Measurements from ENCODE around the gene ARG2.

The ARG2 gene

GRCh38 chr14:67602995-67603545, 16.6 kb upstream of the ARG2 start:
- H3F3A ChIP-seq (ENCODE audit: control insufficient read depth, insufficient read depth): no peaks in the 10 kb centered on the region
- H3K4me2 ChIP-seq (ENCODE audit: low read length): peak overlapping the region; percentile 44
- no peaks in the 10 kb centered on the region for H3K27me3 ChIP-seq (ENCODE audit: control insufficient read depth, low read length)
- peaks cover 32% of the 10 kb centered on the region for H3K4me1 ChIP-seq (ENCODE audit: control insufficient read depth, low read length)
- peaks cover 17% of the 10 kb centered on the region for H3K79me2 ChIP-seq (ENCODE audit: control insufficient read depth, low read length)
- no peaks in the 10 kb centered on the region for H3K36me3 ChIP-seq (ENCODE audit: control insufficient read depth, low read length)
- TF ChIP-seq EZH2phosphoT487 (IDR thresholded peaks at IDR 0.05; ENCODE audit: borderline replicate concordance, low read length) (no peak), CTCF (IDR thresholded peaks at IDR 0.05; ENCODE audit: low read depth, low read length, poor library complexity, severe bottlenecking) (no peak)
- no peak overlapping the region for H3K27ac ChIP-seq (ENCODE audit: low read depth, low read length)
- H3K9me2 ChIP-seq (replicated peaks; ENCODE audit: control insufficient read depth, low read length): no peaks in the 10 kb centered on the region
- H3K9me3 ChIP-seq (ENCODE audit: control insufficient read depth, insufficient read depth, low read length): no peaks in the 10 kb centered on the region
- no peak overlapping the region; the same call in 1 of the 2 replicates for H3K4me3 ChIP-seq (ENCODE audit: low read length)
- no peaks in the 10 kb centered on the region for H4K20me1 ChIP-seq (ENCODE audit: control insufficient read depth, insufficient read depth, low read depth, low read length)

- no peak for TF ChIP-seq EZH2phosphoT487 (IDR thresholded peaks at IDR 0.05; ENCODE audit: borderline replicate concordance, low read length)
- no peak for TF ChIP-seq CTCF (IDR thresholded peaks at IDR 0.05; ENCODE audit: low read depth, low read length, poor library complexity, severe bottlenecking)
- Histone ChIP-seq H3K9me2 (replicated peaks; ENCODE audit: control insufficient read depth, low read length) (no peaks in the 10 kb centered on the region), H3F3A (ENCODE audit: control insufficient read depth, insufficient read depth) (no peaks in the 10 kb centered on the region), H3K4me2 (ENCODE audit: low read length) (no peak overlapping the region), H3K36me3 (ENCODE audit: control insufficient read depth, low read length) (no peaks in the 10 kb centered on the region), H3K27ac (ENCODE audit: low read depth, low read length) (no peak overlapping the region), H3K9me3 (ENCODE audit: control insufficient read depth, insufficient read depth, low read length) (no peaks in the 10 kb centered on the region), H3K4me3 (ENCODE audit: low read length) (no peak overlapping the region), H3K27me3 (ENCODE audit: control insufficient read depth, low read length) (peaks cover 5% of the 10 kb centered on the region; the same call in 1 of the 2 replicates), H3K79me2 (ENCODE audit: control insufficient read depth, low read length) (no peaks in the 10 kb centered on the region), H3K4me1 (ENCODE audit: control insufficient read depth, low read length) (peaks cover 8% of the 10 kb centered on the region), H4K20me1 (ENCODE audit: control insufficient read depth, insufficient read depth, low read depth, low read length) (no peaks in the 10 kb centered on the region)
These were observed 12.1 kb upstream of the ARG2 start for GRCh38 chr14:67607646-67608045.

- H3K4me1 ChIP-seq (ENCODE audit: control insufficient read depth, low read length): no peaks in the 10 kb centered on the region
- H3K79me2 ChIP-seq (ENCODE audit: control insufficient read depth, low read length): no peaks in the 10 kb centered on the region
- no peaks in the 10 kb centered on the region for H3F3A ChIP-seq (ENCODE audit: control insufficient read depth, insufficient read depth)
- no peak overlapping the region for H3K4me2 ChIP-seq (ENCODE audit: low read length)
- no peaks in the 10 kb centered on the region for H4K20me1 ChIP-seq (ENCODE audit: control insufficient read depth, insufficient read depth, low read depth, low read length)
- TF ChIP-seq EZH2phosphoT487 (IDR thresholded peaks at IDR 0.05; ENCODE audit: borderline replicate concordance, low read length): no peak
- no peak for TF ChIP-seq CTCF (IDR thresholded peaks at IDR 0.05; ENCODE audit: low read depth, low read length, poor library complexity, severe bottlenecking)
- no peaks in the 10 kb centered on the region for H3K9me2 ChIP-seq (replicated peaks; ENCODE audit: control insufficient read depth, low read length)
- H3K27me3 ChIP-seq (ENCODE audit: control insufficient read depth, low read length): peaks cover 8% of the 10 kb centered on the region
- H3K9me3 ChIP-seq (ENCODE audit: control insufficient read depth, insufficient read depth, low read length): no peaks in the 10 kb centered on the region
- H3K36me3 ChIP-seq (ENCODE audit: control insufficient read depth, low read length): no peaks in the 10 kb centered on the region
- H3K4me3 ChIP-seq (ENCODE audit: low read length): no peak overlapping the region
- no peak overlapping the region for H3K27ac ChIP-seq (ENCODE audit: low read depth, low read length)
These were observed 9.9 kb upstream of the ARG2 start for GRCh38 chr14:67609642-67610310.
